WERI-Rb-1 (cell line): ENCODE data around the gene ACSF3.
A peak's percentile ranks its signal among the peaks of the same experiment; 100 is the strongest.
"Not testable (repeated sequence)": the region's sequence is repeated elsewhere in the genome, so short reads cannot be mapped to it uniquely, and the experiment has no call there.

Source experiments
- DNase-seq: peaks from one replicate; pipeline ENCODE4 v3.0.0-alpha.2; 2020
- H3K27ac ChIP-seq: fragments of 250-450 bp; sonication (Bioruptor Pico); 2 replicates; pipeline ENCODE4 v1.5.1; 2020; ENCODE audit warnings: mild to moderate bottlenecking, moderate library complexity
- H3K27me3 ChIP-seq: fragments of 250-450 bp; sonication (Bioruptor Pico); 2 replicates; pipeline ENCODE4 v1.5.1; 2021; ENCODE audit warnings: mild to moderate bottlenecking, low read depth, moderate library complexity; ENCODE audit not compliant: insufficient read depth, severe bottlenecking
- H3K36me3 ChIP-seq: fragments of 250-450 bp; sonication (Bioruptor Pico); 2 replicates; pipeline ENCODE4 v1.5.1; 2020; ENCODE audit warnings: mild to moderate bottlenecking, moderate library complexity
- H3K4me3 ChIP-seq: 2 replicates; pipeline ENCODE4 v1.5.1; 2011; ENCODE audit warnings: low read depth, mild to moderate bottlenecking, control low read depth, low read length
- H3K9me3 ChIP-seq: fragments of 250-450 bp; sonication (Bioruptor Pico); 2 replicates; pipeline ENCODE4 v1.5.1; 2021; ENCODE audit warnings: mild to moderate bottlenecking, moderate library complexity; ENCODE audit not compliant: severe bottlenecking
- CTCF ChIP-seq: IDR thresholded peaks from 2 replicates; pipeline ENCODE4 v1.5.1; 2011; ENCODE audit warnings: low read depth, mild to moderate bottlenecking, control low read depth, inconsistent platforms, low read length

Gene ACSF3

GRCh38 chr16:89191901-89192185 is 98.2 kb downstream of the ACSF3 start:
- no peaks in the 10 kb centered on the region for H3K36me3 ChIP-seq
- H3K27ac ChIP-seq = no peak overlapping the region
- H3K4me3 ChIP-seq = no peak overlapping the region
- no peaks in the 10 kb centered on the region for H3K27me3 ChIP-seq
- H3K9me3 ChIP-seq = no peaks in the 10 kb centered on the region
- TF ChIP-seq CTCF = no peak
- DNase-seq = no peak

- not testable (repeated sequence) for H3K36me3 ChIP-seq, H3K27ac ChIP-seq, H3K27me3 ChIP-seq, H3K4me3 ChIP-seq, H3K9me3 ChIP-seq
- DNase-seq = peak; percentile 50
Observed at GRCh38 chr16:89192186-89192955, 98.7 kb downstream of the ACSF3 start.

DNA sequence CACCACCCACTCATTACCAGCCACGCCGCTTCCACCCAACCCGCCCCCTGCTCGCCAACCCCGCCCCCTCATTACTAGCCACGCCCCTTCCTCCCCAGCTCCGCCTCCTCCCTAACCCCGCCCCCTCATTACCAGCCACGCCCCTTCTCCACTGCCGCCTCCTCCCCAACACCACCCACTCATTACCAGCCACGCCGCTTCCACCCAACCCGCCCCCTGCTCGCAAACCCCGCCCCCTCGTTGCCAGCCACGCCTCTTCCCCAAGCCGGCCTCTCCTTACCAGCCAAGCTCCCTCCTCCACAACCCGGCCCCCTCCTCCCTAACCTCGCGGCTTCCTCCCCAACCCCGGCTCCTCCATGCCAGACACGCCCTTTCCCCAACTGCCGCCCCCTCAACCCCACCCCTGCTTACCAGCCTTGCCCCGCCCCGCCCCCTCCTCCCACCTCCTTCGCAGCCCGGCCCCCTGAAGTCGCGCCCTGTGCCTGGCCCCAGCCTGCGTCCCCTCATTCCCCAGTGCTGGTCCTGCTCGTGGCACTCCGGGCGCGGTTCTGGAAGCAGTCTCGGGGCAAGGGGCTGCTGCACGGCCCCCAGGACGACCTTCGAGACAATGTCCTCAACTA is 99.4 kb downstream of the ACSF3 start:
- H3K9me3 ChIP-seq = no peaks in the 10 kb centered on the region
- DNase-seq = no peak
- TF ChIP-seq CTCF = no peak
- no peak overlapping the region for H3K27ac ChIP-seq
- no peaks in the 10 kb centered on the region for H3K27me3 ChIP-seq
- no peaks in the 10 kb centered on the region for H3K36me3 ChIP-seq
- H3K4me3 ChIP-seq = no peak overlapping the region

GRCh38 chr16:89193576-89194293 is 100.1 kb downstream of the ACSF3 start:
- no peak for TF ChIP-seq CTCF
- no peak for DNase-seq
- no peak overlapping the region for H3K4me3 ChIP-seq
- no peak overlapping the region for H3K27ac ChIP-seq
- no peaks in the 10 kb centered on the region for H3K36me3 ChIP-seq
- H3K27me3 ChIP-seq = no peaks in the 10 kb centered on the region
- no peaks in the 10 kb centered on the region for H3K9me3 ChIP-seq

DNA sequence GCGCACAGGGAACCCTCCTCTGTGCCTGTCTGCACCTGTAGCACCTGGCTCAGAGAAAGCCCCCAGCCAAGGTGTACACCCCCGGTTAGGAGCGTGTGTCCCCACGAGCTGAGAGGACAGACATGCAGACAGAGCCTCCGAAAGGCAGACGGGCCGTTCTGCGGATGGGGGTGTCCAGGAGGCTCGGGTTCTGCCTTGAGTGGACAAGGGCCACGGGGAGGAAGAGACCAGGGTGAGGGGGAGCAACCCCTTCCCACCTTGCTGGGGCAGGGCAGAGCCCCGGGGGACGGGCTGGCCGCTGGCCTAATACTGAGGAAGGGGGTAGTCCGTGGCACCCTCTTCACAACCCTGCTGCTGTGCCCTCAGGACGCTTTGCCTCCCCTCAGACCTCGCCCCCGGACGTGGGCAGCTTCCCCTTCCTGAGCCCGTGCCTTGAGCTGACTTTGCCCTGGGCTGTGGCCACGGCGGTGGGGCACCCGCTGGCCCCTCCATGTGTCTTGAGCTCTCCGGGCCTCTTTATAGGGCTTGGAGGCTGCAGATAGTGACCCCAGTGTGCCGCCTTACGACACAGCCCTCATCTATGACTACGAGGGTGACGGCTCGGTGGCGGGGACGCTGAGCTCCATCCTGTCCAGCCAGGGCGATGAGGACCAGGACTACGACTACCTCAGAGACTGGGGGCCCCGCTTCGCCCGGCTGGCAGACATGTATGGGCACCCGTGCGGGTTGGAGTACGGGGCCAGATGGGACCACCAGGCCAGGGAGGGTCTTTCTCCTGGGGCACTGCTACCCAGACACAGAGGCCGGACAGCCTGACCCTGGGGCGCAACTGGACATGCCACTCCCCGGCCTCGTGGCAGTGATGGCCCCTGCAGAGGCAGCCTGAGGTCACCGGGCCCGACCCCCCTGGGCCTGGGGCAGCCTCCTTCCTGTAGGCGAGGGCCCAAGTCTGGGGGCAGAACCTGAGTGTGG is 101.0 kb downstream of the ACSF3 start:
- Histone ChIP-seq H3K9me3 (no peaks in the 10 kb centered on the region), H3K36me3 (no peaks in the 10 kb centered on the region), H3K4me3 (no peak overlapping the region), H3K27ac (no peak overlapping the region), H3K27me3 (no peaks in the 10 kb centered on the region)
- TF ChIP-seq CTCF = no peak
- DNase-seq = no peak
